Camera-type eye (tissue), 1 donor: ENCODE measurements around the gene TRUB2. TPM values are rescaled to one million over a fixed set of nuclear protein-coding genes. Genes with fewer than 3 reads are reported as not detected.

Experiments
- total RNA-seq: library from RNA; depleted of rRNA; stranded (reverse); fragments of >200 nt; gene quantifications from one replicate; pipeline ENCODE4 v1.2.3, GENCODE V29; 2014

The TRUB2 gene
- total RNA-seq: 10.4 TPM

GRCh38 chr9:128322404-128323211 is at the start of gene TRUB2, which contains the start of gene COQ4:
TRUB2 (minus strand) TSS chr9:128322447; CDS start chr9:128322408, 39 bp downstream.
COQ4 (plus strand) TSS chr9:128322839; CDS start chr9:128322859, 20 bp downstream.

GRCh38 chr9:128370752-128371629 is 48.7 kb upstream of the TRUB2 start, which contains the start of gene URM1:
URM1 (plus strand) TSS chr9:128371374; CDS start chr9:128371381, 7 bp downstream.

GRCh38 chr9:128339761-128340690 is 17.8 kb upstream of the TRUB2 start, which contains the start of gene SLC27A4:
SLC27A4 (plus strand) TSS chr9:128340527; CDS start chr9:128343133, 2,606 bp downstream.

GRCh38 chr9:128276008-128276573 is 46.2 kb downstream of the TRUB2 start, which contains the start of gene SWI5:
SWI5 (plus strand) TSS chr9:128276276.

GRCh38 chr9:128275198-128276007 is 46.8 kb downstream of the TRUB2 start, which contains the start of gene GOLGA2:
GOLGA2 (minus strand) TSS chr9:128276007; CDS start chr9:128275976, 31 bp downstream.

Other genes with a start within 250 kb of the TRUB2 start
- gene PTGES2, start 194.7 kb downstream of the TRUB2 start, total RNA-seq: 42.3 TPM
- 21.4 TPM for gene LCN2, start 173.0 kb downstream of the TRUB2 start, total RNA-seq
- 103 TPM for gene BBLN, start 162.2 kb downstream of the TRUB2 start, total RNA-seq
- gene CIZ1, start 130.9 kb downstream of the TRUB2 start, total RNA-seq: 57.5 TPM
- 135 TPM for gene DNM1, start 119.1 kb downstream of the TRUB2 start, total RNA-seq
- gene GOLGA2, start 46.4 kb downstream of the TRUB2 start, total RNA-seq: 167 TPM
- 20.0 TPM for gene SWI5, start 46.2 kb downstream of the TRUB2 start, total RNA-seq
- 39.9 TPM for gene COQ4, start 392 bp upstream of the TRUB2 start, total RNA-seq
- 15.4 TPM for gene SLC27A4, start 18.1 kb upstream of the TRUB2 start, total RNA-seq
- 22.7 TPM for gene URM1, start 48.9 kb upstream of the TRUB2 start, total RNA-seq
- 50.6 TPM for gene CERCAM, start 98.4 kb upstream of the TRUB2 start, total RNA-seq
- gene ODF2, start 133.6 kb upstream of the TRUB2 start, total RNA-seq: 39.6 TPM
- 29.6 TPM for gene GLE1, start 182.3 kb upstream of the TRUB2 start, total RNA-seq
- gene SPTAN1, start 230.1 kb upstream of the TRUB2 start, total RNA-seq: 528 TPM